HEK293 (cell line): Measurements from ENCODE around the gene RPS19BP1.

Experiments
- HOXD13 ChIP-seq: sonication (generic); formaldehyde crosslinking; IDR thresholded peaks from 2 replicates; pipeline ENCODE4 v1.8.0; 2022; ENCODE audit warnings: missing genetic modification reagents, borderline replicate concordance
- INSM2 ChIP-seq: fragments of 450-650 bp; formaldehyde crosslinking; IDR thresholded peaks from 2 replicates; pipeline ENCODE4 v1.5.1; 2016; ENCODE audit warnings: missing biosample characterization, missing genetic modification characterization
- KLF1 ChIP-seq: fragments of 450-650 bp; formaldehyde crosslinking; IDR thresholded peaks from 2 replicates; pipeline ENCODE4 v1.5.1; 2016; ENCODE audit warnings: missing biosample characterization, missing genetic modification characterization
- KLF10 ChIP-seq: fragments of 450-650 bp; IDR thresholded peaks from 2 replicates; pipeline ENCODE4 v1.5.1; 2018; ENCODE audit warnings: missing biosample characterization, mild to moderate bottlenecking, missing genetic modification characterization
- RBAK ChIP-seq: fragments of 450-650 bp; formaldehyde crosslinking; IDR thresholded peaks from 2 replicates; pipeline ENCODE4 v1.5.1; 2016; ENCODE audit warnings: missing biosample characterization, missing genetic modification characterization
- REPIN1 ChIP-seq: fragments of 450-650 bp; formaldehyde crosslinking; IDR thresholded peaks from 2 replicates; pipeline ENCODE4 v1.5.1; 2017; ENCODE audit warnings: missing biosample characterization, missing genetic modification characterization, low read depth
- SCRT2 ChIP-seq: fragments of 450-650 bp; formaldehyde crosslinking; IDR thresholded peaks from 2 replicates; pipeline ENCODE4 v1.5.1; 2016; ENCODE audit warnings: missing biosample characterization, missing genetic modification characterization
- YY1 ChIP-seq: fragments of 450-650 bp; formaldehyde crosslinking; IDR thresholded peaks from 2 replicates; pipeline ENCODE4 v1.5.1; 2018; ENCODE audit warnings: missing biosample characterization, missing genetic modification characterization
- ZBTB17 ChIP-seq: fragments of 450-650 bp; formaldehyde crosslinking; IDR thresholded peaks from 2 replicates; pipeline ENCODE4 v1.5.1; 2016; ENCODE audit warnings: missing biosample characterization, missing genetic modification characterization
- ZBTB20 ChIP-seq: fragments of 450-650 bp; formaldehyde crosslinking; IDR thresholded peaks from 2 replicates; pipeline ENCODE4 v1.5.1; 2016; ENCODE audit warnings: missing biosample characterization, missing genetic modification characterization
- ZBTB7A ChIP-seq: fragments of 450-650 bp; formaldehyde crosslinking; IDR thresholded peaks from 2 replicates; pipeline ENCODE4 v1.5.1; 2016; ENCODE audit warnings: low read depth, missing biosample characterization, missing genetic modification characterization
- ZBTB8A ChIP-seq: fragments of 450-650 bp; formaldehyde crosslinking; IDR thresholded peaks from 2 replicates; pipeline ENCODE4 v1.5.1; 2016; ENCODE audit warnings: missing biosample characterization, missing genetic modification characterization
- ZNF16 ChIP-seq: fragments of 450-650 bp; formaldehyde crosslinking; IDR thresholded peaks from 2 replicates; pipeline ENCODE4 v1.5.1; 2016; ENCODE audit warnings: low read depth, missing biosample characterization, missing genetic modification characterization
- ZNF202 ChIP-seq: fragments of 450-650 bp; formaldehyde crosslinking; IDR thresholded peaks from 2 replicates; pipeline ENCODE4 v1.5.1; 2016; ENCODE audit warnings: missing biosample characterization, missing genetic modification characterization, borderline replicate concordance
- ZNF214 ChIP-seq: fragments of 450-650 bp; formaldehyde crosslinking; IDR thresholded peaks from 2 replicates; pipeline ENCODE4 v1.5.1; 2017; ENCODE audit warnings: missing biosample characterization, mild to moderate bottlenecking, missing genetic modification characterization, borderline replicate concordance
- ZNF274 ChIP-seq, 2 experiments: fragments of 200-500 bp in 1 of 2; fragments of 450-650 bp in 1 of 2; sonication (Bioruptor generic) in 1 of 2; formaldehyde crosslinking in 1 of 2; IDR thresholded peaks; 2 replicates each; pipeline versions ENCODE4 v1.5.1 to v1.6.1; 2014 to 2016; ENCODE audit warnings: borderline replicate concordance in 1 of 2, inconsistent platforms in 1 of 2, low read length in 1 of 2, missing biosample characterization in 1 of 2, missing genetic modification characterization in 1 of 2
- ZNF302 ChIP-seq: fragments of 450-650 bp; formaldehyde crosslinking; IDR thresholded peaks from 2 replicates; pipeline ENCODE4 v1.5.1; 2016; ENCODE audit warnings: missing biosample characterization, missing genetic modification characterization, low read depth
- ZNF350 ChIP-seq: fragments of 450-650 bp; formaldehyde crosslinking; IDR thresholded peaks from 2 replicates; pipeline ENCODE4 v1.5.0; 2017; ENCODE audit warnings: missing biosample characterization, mild to moderate bottlenecking, missing genetic modification characterization
- ZNF473 ChIP-seq: fragments of 450-650 bp; formaldehyde crosslinking; IDR thresholded peaks from 2 replicates; pipeline ENCODE4 v1.5.1; 2017; ENCODE audit warnings: missing biosample characterization, missing genetic modification characterization
- ZNF501 ChIP-seq: fragments of 450-650 bp; formaldehyde crosslinking; IDR thresholded peaks from 2 replicates; pipeline ENCODE4 v1.5.1; 2016; ENCODE audit warnings: missing biosample characterization, missing genetic modification characterization
- ZNF514 ChIP-seq: fragments of 450-650 bp; formaldehyde crosslinking; IDR thresholded peaks from 2 replicates; pipeline ENCODE4 v1.5.1; 2016; ENCODE audit warnings: missing biosample characterization, missing genetic modification characterization
- ZNF521 ChIP-seq: fragments of 450-650 bp; formaldehyde crosslinking; IDR thresholded peaks from 2 replicates; pipeline ENCODE4 v1.5.1; 2017; ENCODE audit warnings: missing biosample characterization, mild to moderate bottlenecking, missing genetic modification characterization
- ZNF561 ChIP-seq: fragments of 450-650 bp; IDR thresholded peaks from 2 replicates; pipeline ENCODE4 v1.5.1; 2018; ENCODE audit warnings: missing biosample characterization, missing genetic modification characterization, borderline replicate concordance
- ZNF610 ChIP-seq: fragments of 450-650 bp; formaldehyde crosslinking; IDR thresholded peaks from 2 replicates; pipeline ENCODE4 v1.5.1; 2016; ENCODE audit warnings: missing biosample characterization, missing genetic modification characterization, borderline replicate concordance
- ZNF621 ChIP-seq: fragments of 450-650 bp; formaldehyde crosslinking; IDR thresholded peaks from 2 replicates; pipeline ENCODE4 v1.5.1; 2017; ENCODE audit warnings: missing biosample characterization, missing genetic modification characterization
- ZNF626 ChIP-seq: fragments of 450-650 bp; sonication (Bioruptor Pico); formaldehyde crosslinking; IDR thresholded peaks from 2 replicates; pipeline ENCODE4 v1.5.1; 2018; ENCODE audit warnings: missing biosample characterization, missing genetic modification characterization, inconsistent platforms
- ZNF664 ChIP-seq: fragments of 450-650 bp; formaldehyde crosslinking; IDR thresholded peaks from 2 replicates; pipeline ENCODE4 v1.5.1; 2016; ENCODE audit warnings: missing biosample characterization, missing genetic modification characterization
- ZNF677 ChIP-seq: fragments of 450-650 bp; IDR thresholded peaks from 2 replicates; pipeline ENCODE4 v1.5.0; 2018; ENCODE audit warnings: missing biosample characterization, mild to moderate bottlenecking, missing genetic modification characterization, moderate library complexity
- ZNF747 ChIP-seq: fragments of 450-650 bp; formaldehyde crosslinking; IDR thresholded peaks from 2 replicates; pipeline ENCODE4 v1.5.1; 2016; ENCODE audit warnings: missing biosample characterization, missing genetic modification characterization
- ZNF785 ChIP-seq: fragments of 450-650 bp; formaldehyde crosslinking; IDR thresholded peaks from 2 replicates; pipeline ENCODE4 v1.5.1; 2016; ENCODE audit warnings: missing biosample characterization, missing genetic modification characterization
- TF ChIP-seq, protein P1 (sequence below): IDR thresholded peaks from 2 replicates; pipeline ENCODE4 v1.6.1; 2011; ENCODE audit warnings: mild to moderate bottlenecking, low read depth, low read length, borderline replicate concordance
- TF ChIP-seq, protein P2 (sequence below): fragments of 450-650 bp; formaldehyde crosslinking; conservative IDR thresholded peaks from 2 replicates; pipeline ENCODE4 v1.5.1; 2016; ENCODE audit warnings: low read depth, missing biosample characterization, missing genetic modification characterization
- TF ChIP-seq, protein P3 (sequence below): fragments of 450-650 bp; formaldehyde crosslinking; IDR thresholded peaks from 2 replicates; pipeline ENCODE4 v1.5.1; 2016; ENCODE audit warnings: missing biosample characterization, missing genetic modification characterization

The RPS19BP1 gene

GRCh38 chr22:39502109-39502788 lies 30.3 kb downstream of the RPS19BP1 start, which contains the start of gene MIEF1 (continued):
- TF ChIP-seq ZBTB20 (tag by site-specific recombination) (peak; percentile 76), ZNF677 (tag by site-specific recombination) (no peak), ZNF621 (tag by site-specific recombination) (no peak), ZBTB8A (tag by site-specific recombination) (peak; percentile 54; the same call in 1 of the 2 replicates), ZNF16 (tag by site-specific recombination) (no peak), ZBTB17 (peak; percentile 52), ZNF501 (tag by site-specific recombination) (0 out of 2 replicates have a peak, but pooled peaks have one; percentile 22), INSM2 (no peak), RBAK (no peak), REPIN1 (tag by site-specific recombination) (no peak), ZNF521 (tag by site-specific recombination) (no peak), KLF10 (tag by site-specific recombination) (no peak; the same call in 1 of the 2 replicates), KLF1 (tag by site-specific recombination) (0 out of 2 replicates have a peak, but pooled peaks have one; percentile 17), ZNF202 (tag by site-specific recombination) (no peak), HOXD13 (no peak), ZNF514 (tag by site-specific recombination) (no peak), ZNF473 (tag by site-specific recombination) (no peak), YY1 (tag by site-specific recombination) (peak; percentile 88), ZNF274 (IDR thresholded peaks at IDR 0.05; ENCODE audit: low read length) (no peak), ZNF274 (tag by site-specific recombination; IDR thresholded peaks at IDR 0.05; ENCODE audit: borderline replicate concordance) (no peak), ZNF610 (no peak), ZNF302 (tag by site-specific recombination) (no peak), SCRT2 (tag by site-specific recombination) (no peak), ZNF747 (tag by site-specific recombination) (no peak), ZNF561 (no peak), ZNF664 (tag by site-specific recombination) (no peak), ZNF626 (tag by site-specific recombination) (no peak), ZNF350 (tag by site-specific recombination) (no peak), ZBTB7A (tag by site-specific recombination) (0 out of 2 replicates have a peak, but pooled peaks have one; percentile 70), ZNF214 (no peak), ZNF785 (no peak)
- TF ChIP-seq, protein P1, sequence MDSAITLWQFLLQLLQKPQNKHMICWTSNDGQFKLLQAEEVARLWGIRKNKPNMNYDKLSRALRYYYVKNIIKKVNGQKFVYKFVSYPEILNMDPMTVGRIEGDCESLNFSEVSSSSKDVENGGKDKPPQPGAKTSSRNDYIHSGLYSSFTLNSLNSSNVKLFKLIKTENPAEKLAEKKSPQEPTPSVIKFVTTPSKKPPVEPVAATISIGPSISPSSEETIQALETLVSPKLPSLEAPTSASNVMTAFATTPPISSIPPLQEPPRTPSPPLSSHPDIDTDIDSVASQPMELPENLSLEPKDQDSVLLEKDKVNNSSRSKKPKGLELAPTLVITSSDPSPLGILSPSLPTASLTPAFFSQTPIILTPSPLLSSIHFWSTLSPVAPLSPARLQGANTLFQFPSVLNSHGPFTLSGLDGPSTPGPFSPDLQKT = no peak
- TF ChIP-seq, protein P2, sequence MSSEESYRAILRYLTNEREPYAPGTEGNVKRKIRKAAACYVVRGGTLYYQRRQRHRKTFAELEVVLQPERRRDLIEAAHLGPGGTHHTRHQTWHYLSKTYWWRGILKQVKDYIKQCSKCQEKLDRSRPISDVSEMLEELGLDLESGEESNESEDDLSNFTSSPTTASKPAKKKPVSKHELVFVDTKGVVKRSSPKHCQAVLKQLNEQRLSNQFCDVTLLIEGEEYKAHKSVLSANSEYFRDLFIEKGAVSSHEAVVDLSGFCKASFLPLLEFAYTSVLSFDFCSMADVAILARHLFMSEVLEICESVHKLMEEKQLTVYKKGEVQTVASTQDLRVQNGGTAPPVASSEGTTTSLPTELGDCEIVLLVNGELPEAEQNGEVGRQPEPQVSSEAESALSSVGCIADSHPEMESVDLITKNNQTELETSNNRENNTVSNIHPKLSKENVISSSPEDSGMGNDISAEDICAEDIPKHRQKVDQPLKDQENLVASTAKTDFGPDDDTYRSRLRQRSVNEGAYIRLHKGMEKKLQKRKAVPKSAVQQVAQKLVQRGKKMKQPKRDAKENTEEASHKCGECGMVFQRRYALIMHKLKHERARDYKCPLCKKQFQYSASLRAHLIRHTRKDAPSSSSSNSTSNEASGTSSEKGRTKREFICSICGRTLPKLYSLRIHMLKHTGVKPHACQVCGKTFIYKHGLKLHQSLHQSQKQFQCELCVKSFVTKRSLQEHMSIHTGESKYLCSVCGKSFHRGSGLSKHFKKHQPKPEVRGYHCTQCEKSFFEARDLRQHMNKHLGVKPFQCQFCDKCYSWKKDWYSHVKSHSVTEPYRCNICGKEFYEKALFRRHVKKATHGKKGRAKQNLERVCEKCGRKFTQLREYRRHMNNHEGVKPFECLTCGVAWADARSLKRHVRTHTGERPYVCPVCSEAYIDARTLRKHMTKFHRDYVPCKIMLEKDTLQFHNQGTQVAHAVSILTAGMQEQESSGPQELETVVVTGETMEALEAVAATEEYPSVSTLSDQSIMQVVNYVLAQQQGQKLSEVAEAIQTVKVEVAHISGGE = peak; percentile 96
- TF ChIP-seq, protein P3, sequence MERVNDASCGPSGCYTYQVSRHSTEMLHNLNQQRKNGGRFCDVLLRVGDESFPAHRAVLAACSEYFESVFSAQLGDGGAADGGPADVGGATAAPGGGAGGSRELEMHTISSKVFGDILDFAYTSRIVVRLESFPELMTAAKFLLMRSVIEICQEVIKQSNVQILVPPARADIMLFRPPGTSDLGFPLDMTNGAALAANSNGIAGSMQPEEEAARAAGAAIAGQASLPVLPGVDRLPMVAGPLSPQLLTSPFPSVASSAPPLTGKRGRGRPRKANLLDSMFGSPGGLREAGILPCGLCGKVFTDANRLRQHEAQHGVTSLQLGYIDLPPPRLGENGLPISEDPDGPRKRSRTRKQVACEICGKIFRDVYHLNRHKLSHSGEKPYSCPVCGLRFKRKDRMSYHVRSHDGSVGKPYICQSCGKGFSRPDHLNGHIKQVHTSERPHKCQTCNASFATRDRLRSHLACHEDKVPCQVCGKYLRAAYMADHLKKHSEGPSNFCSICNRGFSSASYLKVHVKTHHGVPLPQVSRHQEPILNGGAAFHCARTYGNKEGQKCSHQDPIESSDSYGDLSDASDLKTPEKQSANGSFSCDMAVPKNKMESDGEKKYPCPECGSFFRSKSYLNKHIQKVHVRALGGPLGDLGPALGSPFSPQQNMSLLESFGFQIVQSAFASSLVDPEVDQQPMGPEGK (tag by site-specific recombination) = peak; percentile 70
